Panc1 (cell line): ENCODE results near the gene PAAF1.

Source experiments
- CTCF ChIP-seq: fragments of 450-650 bp; IDR thresholded peaks from 2 replicates; pipeline ENCODE4 v1.5.1; 2017; ENCODE audit warnings: mild to moderate bottlenecking
- POLR2AphosphoS5 ChIP-seq: IDR thresholded peaks from 2 replicates; pipeline ENCODE4 v1.6.1; 2012; ENCODE audit warnings: mild to moderate bottlenecking, low read depth, low read length, moderate library complexity
- SIN3A ChIP-seq: IDR thresholded peaks from 2 replicates; pipeline ENCODE4 v1.6.1; 2012; ENCODE audit warnings: low read depth, mild to moderate bottlenecking, low read length, moderate library complexity, borderline replicate concordance; ENCODE audit not compliant: insufficient read depth

- TF ChIP-seq CTCF (no peak), POLR2AphosphoS5 (no peak), SIN3A (no peak)
Measured at GRCh38 chr11:73893041-73893440, 16.2 kb downstream of the PAAF1 start.
